Mammary epithelial cell (primary cell): Measurements from ENCODE around the gene FARS2.

Experiments used
- CTCF ChIP-seq, 2 donors: IDR thresholded peaks in 1 of 2; conservative IDR thresholded peaks in 1 of 2; 2 replicates each; pipeline ENCODE4 v1.5.1; 2011 to 2012; ENCODE audit warnings: inconsistent platforms in 2 of 2, low read length in 2 of 2, mild to moderate bottlenecking in 2 of 2, control low read depth in 1 of 2, low read depth in 1 of 2; ENCODE audit not compliant: insufficient read depth in 1 of 2; ENCODE audit errors: extremely low read depth in 1 of 2
- EZH2 ChIP-seq: IDR thresholded peaks from 2 replicates; pipeline ENCODE4 v1.6.1; 2012; ENCODE audit warnings: low read length, inconsistent platforms, borderline replicate concordance

GRCh38 chr6:5665667-5666066 is 404.4 kb downstream of the FARS2 start:
- TF ChIP-seq CTCF (conservative IDR thresholded peaks at IDR 0.05 in 1 of 2, IDR thresholded peaks at IDR 0.05 in 1 of 2; ENCODE audit: extremely low read depth in 1 of 2, insufficient read depth in 1 of 2, low read depth in 1 of 2, low read length in 2 of 2) = no peak
- no peak for TF ChIP-seq EZH2
